ENCODE measurements around the gene PIMREG.

PIMREG gene

GRCh38 chr17:6498356-6498755, 54.1 kb downstream of the PIMREG start:
- no peak for FAIRE-seq
- no peak for DNase-seq (ENCODE audit: low spot score)

- FAIRE-seq (no peak), DNase-seq (ENCODE audit: low spot score) (no peak)
These were observed 54.8 kb downstream of the PIMREG start for GRCh38 chr17:6498901-6499540.
